IPS-11a (cell line): ENCODE results near the gene NKD1.
"Not testable (repeated sequence)": the region's sequence is repeated elsewhere in the genome, so short reads cannot be mapped to it uniquely, and the experiment has no call there.

Experiments
- H3K4me3 ChIP-seq: one replicate; pipeline ENCODE4 v1.5.1; 2013; ENCODE audit warnings: low read depth, low read length, control low read depth

NKD1 gene

GRCh38 chr16:50536258-50536645 is 11.9 kb upstream of the NKD1 start:
- H3K4me3 ChIP-seq = not testable (repeated sequence)

GRCh38 chr16:50537533-50538290 is 10.5 kb upstream of the NKD1 start:
- H3K4me3 ChIP-seq = no peak overlapping the region

GRCh38 chr16:50538411-50539052 is 9.7 kb upstream of the NKD1 start:
- no peak overlapping the region for H3K4me3 ChIP-seq

GRCh38 chr16:50539053-50539695 is 9.0 kb upstream of the NKD1 start:
- H3K4me3 ChIP-seq = no peak overlapping the region

- no peak overlapping the region for H3K4me3 ChIP-seq
Observed at GRCh38 chr16:50539822-50540710, 8.1 kb upstream of the NKD1 start.

- no peak overlapping the region for H3K4me3 ChIP-seq
Observed at GRCh38 chr16:50540711-50541007, 7.5 kb upstream of the NKD1 start.

GRCh38 chr16:50542703-50543102 is 5.5 kb upstream of the NKD1 start:
- H3K4me3 ChIP-seq = no peak overlapping the region

GRCh38 chr16:50546125-50546524 is 2.1 kb upstream of the NKD1 start:
- no peak overlapping the region for H3K4me3 ChIP-seq

GRCh38 chr16:50547340-50548124 is 664 bp upstream of the NKD1 start:
- H3K4me3 ChIP-seq = peak overlapping the region; percentile 34

- peak overlapping the region; percentile 47 for H3K4me3 ChIP-seq
Observed at GRCh38 chr16:50548909-50549560, 839 bp downstream of the NKD1 start.

- H3K4me3 ChIP-seq = no peak overlapping the region
Observed at GRCh38 chr16:50549561-50549915, 1.3 kb downstream of the NKD1 start.

- no peak overlapping the region for H3K4me3 ChIP-seq
Observed at GRCh38 chr16:50550035-50550434, 1.8 kb downstream of the NKD1 start.

- no peak overlapping the region for H3K4me3 ChIP-seq
Observed at GRCh38 chr16:50550866-50551641, 2.9 kb downstream of the NKD1 start.

GRCh38 chr16:50552476-50553101 is 4.4 kb downstream of the NKD1 start:
- no peak overlapping the region for H3K4me3 ChIP-seq

GRCh38 chr16:50553182-50553710 is 5.0 kb downstream of the NKD1 start:
- H3K4me3 ChIP-seq = no peak overlapping the region

- no peak overlapping the region for H3K4me3 ChIP-seq
Observed at GRCh38 chr16:50553731-50554360, 5.7 kb downstream of the NKD1 start.

- no peak overlapping the region for H3K4me3 ChIP-seq
Observed at GRCh38 chr16:50555269-50555875, 7.2 kb downstream of the NKD1 start.
